Measurements from ENCODE around the gene TSPAN13.

DNA sequence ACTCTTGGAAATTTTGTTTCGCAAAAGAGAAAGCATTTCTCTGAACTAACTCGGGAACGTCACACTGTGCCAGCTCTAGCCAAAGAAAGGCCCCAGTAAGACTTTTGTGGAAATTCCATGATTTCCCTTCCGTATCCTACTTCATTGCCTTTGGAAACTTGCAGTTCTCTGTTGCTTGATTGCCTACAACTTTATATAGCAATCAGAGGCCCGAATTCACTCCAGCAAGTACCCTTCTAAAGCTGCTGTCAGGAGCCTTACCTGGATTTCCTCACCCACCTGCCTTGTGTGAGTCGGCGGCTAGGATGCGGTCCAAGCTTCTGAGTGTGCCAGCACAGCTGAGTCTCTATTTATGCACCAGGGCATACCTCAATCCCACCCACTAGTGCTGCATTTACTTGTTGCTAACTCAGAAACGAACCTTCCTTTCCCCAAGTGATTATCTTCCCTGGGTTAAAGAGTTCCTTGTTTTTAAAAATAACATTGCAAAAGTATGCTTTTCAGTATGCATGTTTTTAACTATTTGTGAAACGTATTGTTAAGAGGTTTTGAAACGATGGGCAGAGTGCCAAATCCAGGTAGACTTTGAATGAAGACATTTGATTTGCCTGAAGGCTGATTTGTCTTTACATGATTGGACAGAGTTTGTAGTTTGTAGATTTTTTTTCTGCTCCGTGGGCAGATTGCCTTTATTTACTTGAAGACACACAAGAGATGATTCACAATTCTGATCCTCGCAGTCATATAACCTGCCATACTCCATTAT is 51.3 kb downstream of the TSPAN13 start, which contains the start of gene AGR2:
- TF ChIP-seq ARNT (IDR thresholded peaks at IDR 0.05): no peak
- no peak for TF ChIP-seq TARDBP (IDR thresholded peaks at IDR 0.05)
- no peak for TF ChIP-seq ELF4 (IDR thresholded peaks at IDR 0.05)
- no peak for TF ChIP-seq FOXM1 (IDR thresholded peaks at IDR 0.05; ENCODE audit: borderline replicate concordance)
- no peak for TF ChIP-seq HDGF (IDR thresholded peaks at IDR 0.05; ENCODE audit: borderline replicate concordance)
- TF ChIP-seq FOXK2 (IDR thresholded peaks at IDR 0.05): no peak
- TF ChIP-seq SP1 (IDR thresholded peaks at IDR 0.05): no peak
